Thyroid gland (tissue), 4 donors: ENCODE results near the gene LARGE2. TPM values are rescaled to one million over a fixed set of nuclear protein-coding genes. Genes with fewer than 3 reads are reported as not detected.
A peak's percentile ranks its signal among the peaks of the same experiment; 100 is the strongest.

ENCODE experiments used
- DNase-seq, 2 donors: peaks; one replicate each; pipeline ENCODE4 v3.0.0-alpha.2; 2019
- H3K27ac ChIP-seq, 3 donors: fragments of 200-600 bp; sonication (generic); 1 replicate in 2 of 3; 2 replicates in 1 of 3; pipeline ENCODE4 v1.5.1; 2016 to 2019; ENCODE audit warnings: mild to moderate bottlenecking in 1 of 3, moderate library complexity in 1 of 3
- H3K27me3 ChIP-seq: fragments of 200-600 bp; sonication (generic); one replicate; pipeline ENCODE4 v1.5.1; 2019
- H3K36me3 ChIP-seq, 2 donors: fragments of 200-600 bp; sonication (generic); one replicate each; pipeline ENCODE4 v1.5.1; 2016 to 2019
- H3K4me1 ChIP-seq, 2 donors: fragments of 200-600 bp; sonication (generic); one replicate each; pipeline ENCODE4 v1.5.1; 2017 to 2019
- H3K4me3 ChIP-seq, 3 donors: fragments of 200-600 bp; sonication (generic); replicated peaks in 1 of 3; 1 replicate in 2 of 3; 2 replicates in 1 of 3; pipeline ENCODE4 v1.5.1; 2016; ENCODE audit warnings: mild to moderate bottlenecking in 1 of 3
- H3K9me3 ChIP-seq: fragments of 200-600 bp; sonication (generic); one replicate; pipeline ENCODE4 v1.5.1; 2017
- POLR2A ChIP-seq, 2 donors: fragments of 450-650 bp; IDR thresholded peaks; one replicate each; pipeline ENCODE4 v1.6.1; 2017; ENCODE audit warnings: antibody characterized with exemption in 2 of 2, mild to moderate bottlenecking in 2 of 2, moderate library complexity in 1 of 2
- WGBS, 2 donors: methylation state at CpG; one replicate each; pipeline ENCODE4 v1.1.5; 2017; 5-methylcytosine and 5-hydroxymethylcytosine counted together
- intact Hi-C: fragments of 100-400 bp; cut with DNase I; formaldehyde crosslinking; loops from one replicate; pipeline ENCODE4 v1.15.1; 2023
- total RNA-seq, 4 donors: library from RNA; depleted of rRNA; stranded (reverse); fragments of >200 nt; gene quantifications; one replicate each; pipeline ENCODE4 v1.2.3, GENCODE V29; 2016
- TF ChIP-seq, protein P1 (sequence below), 6 experiments: fragments of 200-600 bp in 3 of 6; fragments of 450-650 bp in 3 of 6; sonication (generic) in 3 of 6; IDR thresholded peaks; one replicate each; pipeline ENCODE4 v1.5.1; 2016 to 2019; ENCODE audit warnings: antibody characterized with exemption in 6 of 6, mild to moderate bottlenecking in 2 of 6, inconsistent platforms in 1 of 6, moderate library complexity in 1 of 6

LARGE2 gene
- total RNA-seq, 4 donors from 2014 or later = 11.2 to 19.0 (median 14.1) TPM

DNA sequence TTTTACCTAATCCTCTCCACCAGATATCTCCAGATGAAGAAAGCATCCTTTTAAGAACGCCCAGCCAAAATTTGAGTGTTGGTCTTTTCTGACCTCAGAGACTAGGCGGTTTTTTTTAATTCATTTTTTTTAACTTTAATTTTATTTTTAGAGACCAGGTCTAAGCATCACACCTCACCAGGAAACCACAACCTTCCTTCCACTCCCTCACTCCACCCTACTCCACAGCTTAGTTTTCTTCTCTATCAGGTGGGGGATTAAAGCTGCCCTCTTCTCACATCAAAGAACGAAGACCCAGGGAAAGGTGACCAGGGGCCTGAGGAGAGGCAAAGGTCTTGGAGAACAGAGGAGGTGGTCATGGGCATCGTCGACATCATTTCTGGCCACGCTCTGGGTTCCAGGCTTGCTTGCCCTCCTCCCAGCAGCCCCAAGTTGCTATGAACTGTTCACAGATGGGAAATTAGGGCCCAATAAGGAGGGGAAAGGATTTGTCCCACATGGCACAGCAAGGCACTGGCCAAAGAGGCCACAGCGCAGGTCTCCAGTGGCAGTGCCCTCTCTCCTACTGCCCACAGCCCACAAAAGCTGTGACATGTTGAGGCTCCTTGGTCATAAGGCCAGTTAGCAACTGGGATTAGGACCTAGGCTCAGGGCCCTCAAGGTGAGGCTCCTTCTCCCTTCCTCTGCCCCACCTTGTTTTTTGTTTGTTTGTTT is 3.3 kb upstream of the LARGE2 start:
- no peak for DNase-seq
- Histone ChIP-seq H3K4me1 (peaks cover 31 to 50% of the 10 kb centered on the region in 2 donors), H3K27ac (peak overlapping the region; percentile 71 to 97 (median 96)), H3K27me3 (no peaks in the 10 kb centered on the region), H3K4me3 (no peak overlapping the region), H3K36me3 (peaks cover 4 to 6% of the 10 kb centered on the region in 2 donors), H3K9me3 (no peaks in the 10 kb centered on the region)
- WGBS, 2 donors = 75 to 76% methylated on average over 7 of the region's 7 CpGs
- TF ChIP-seq, protein P1, sequence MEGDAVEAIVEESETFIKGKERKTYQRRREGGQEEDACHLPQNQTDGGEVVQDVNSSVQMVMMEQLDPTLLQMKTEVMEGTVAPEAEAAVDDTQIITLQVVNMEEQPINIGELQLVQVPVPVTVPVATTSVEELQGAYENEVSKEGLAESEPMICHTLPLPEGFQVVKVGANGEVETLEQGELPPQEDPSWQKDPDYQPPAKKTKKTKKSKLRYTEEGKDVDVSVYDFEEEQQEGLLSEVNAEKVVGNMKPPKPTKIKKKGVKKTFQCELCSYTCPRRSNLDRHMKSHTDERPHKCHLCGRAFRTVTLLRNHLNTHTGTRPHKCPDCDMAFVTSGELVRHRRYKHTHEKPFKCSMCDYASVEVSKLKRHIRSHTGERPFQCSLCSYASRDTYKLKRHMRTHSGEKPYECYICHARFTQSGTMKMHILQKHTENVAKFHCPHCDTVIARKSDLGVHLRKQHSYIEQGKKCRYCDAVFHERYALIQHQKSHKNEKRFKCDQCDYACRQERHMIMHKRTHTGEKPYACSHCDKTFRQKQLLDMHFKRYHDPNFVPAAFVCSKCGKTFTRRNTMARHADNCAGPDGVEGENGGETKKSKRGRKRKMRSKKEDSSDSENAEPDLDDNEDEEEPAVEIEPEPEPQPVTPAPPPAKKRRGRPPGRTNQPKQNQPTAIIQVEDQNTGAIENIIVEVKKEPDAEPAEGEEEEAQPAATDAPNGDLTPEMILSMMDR (IDR thresholded peaks at IDR 0.05) = no peak
- TF ChIP-seq POLR2A (IDR thresholded peaks at IDR 0.05) = no peak
- intact Hi-C loops = loop anchor here (10.0 kb wide), 1 partner anchor 114 kb away; the partner anchor contains the start of gene SLC35C1

DNA sequence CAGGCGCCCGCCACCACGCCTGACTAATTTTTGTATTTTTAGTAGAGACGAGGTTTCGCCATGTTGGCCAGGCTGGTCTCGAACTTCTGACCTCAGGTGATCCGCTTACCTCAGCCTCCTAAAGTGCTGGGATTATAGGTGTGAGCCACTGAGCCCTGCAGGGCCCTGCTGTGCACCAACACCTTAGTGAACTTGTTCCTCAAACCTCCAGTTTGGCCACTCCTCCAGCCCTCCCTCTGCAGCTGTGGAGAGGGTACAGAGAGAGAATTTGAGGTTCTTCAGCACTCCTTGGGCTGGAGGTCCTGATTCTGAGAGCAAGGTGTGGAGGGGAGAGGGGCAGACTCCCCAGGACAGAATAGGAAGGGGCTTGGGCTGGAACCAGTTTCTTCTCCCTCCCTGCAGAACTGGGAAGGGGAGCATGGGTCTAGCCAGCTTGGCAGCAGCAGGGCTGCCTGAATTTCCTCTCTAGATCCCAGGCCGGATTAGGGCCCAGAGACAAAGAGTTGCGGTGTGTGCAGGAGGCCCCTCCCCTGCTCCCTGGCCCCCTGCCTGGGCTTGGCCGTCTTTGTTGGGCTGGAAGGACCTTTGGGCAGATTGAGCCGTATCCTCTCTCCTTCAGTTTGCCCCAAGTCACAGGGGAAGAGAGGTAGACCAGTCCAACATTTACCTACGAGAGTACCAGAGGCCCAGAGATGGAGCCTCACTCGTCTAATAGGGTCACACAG is 2.5 kb upstream of the LARGE2 start:
- no peaks in the 10 kb centered on the region for H3K36me3 ChIP-seq
- H3K27ac ChIP-seq = peak overlapping the region; percentile 96 to 97 (median 97)
- H3K4me3 ChIP-seq = no peak overlapping the region
- 72 to 74% methylated on average over 12 to 13 of the region's 13 CpGs for WGBS, 2 donors
- DNase-seq = no peak
- H3K4me1 ChIP-seq = peaks cover 31 to 50% of the 10 kb centered on the region in 2 donors
- no peaks in the 10 kb centered on the region for H3K27me3 ChIP-seq
- intact Hi-C loops = loop anchor here (10.0 kb wide), 1 partner anchor 115 kb away; the partner anchor contains the start of gene SLC35C1
- H3K9me3 ChIP-seq = no peaks in the 10 kb centered on the region
- TF ChIP-seq, protein P1 (IDR thresholded peaks at IDR 0.05) = no peak
- TF ChIP-seq POLR2A (IDR thresholded peaks at IDR 0.05) = no peak

DNA sequence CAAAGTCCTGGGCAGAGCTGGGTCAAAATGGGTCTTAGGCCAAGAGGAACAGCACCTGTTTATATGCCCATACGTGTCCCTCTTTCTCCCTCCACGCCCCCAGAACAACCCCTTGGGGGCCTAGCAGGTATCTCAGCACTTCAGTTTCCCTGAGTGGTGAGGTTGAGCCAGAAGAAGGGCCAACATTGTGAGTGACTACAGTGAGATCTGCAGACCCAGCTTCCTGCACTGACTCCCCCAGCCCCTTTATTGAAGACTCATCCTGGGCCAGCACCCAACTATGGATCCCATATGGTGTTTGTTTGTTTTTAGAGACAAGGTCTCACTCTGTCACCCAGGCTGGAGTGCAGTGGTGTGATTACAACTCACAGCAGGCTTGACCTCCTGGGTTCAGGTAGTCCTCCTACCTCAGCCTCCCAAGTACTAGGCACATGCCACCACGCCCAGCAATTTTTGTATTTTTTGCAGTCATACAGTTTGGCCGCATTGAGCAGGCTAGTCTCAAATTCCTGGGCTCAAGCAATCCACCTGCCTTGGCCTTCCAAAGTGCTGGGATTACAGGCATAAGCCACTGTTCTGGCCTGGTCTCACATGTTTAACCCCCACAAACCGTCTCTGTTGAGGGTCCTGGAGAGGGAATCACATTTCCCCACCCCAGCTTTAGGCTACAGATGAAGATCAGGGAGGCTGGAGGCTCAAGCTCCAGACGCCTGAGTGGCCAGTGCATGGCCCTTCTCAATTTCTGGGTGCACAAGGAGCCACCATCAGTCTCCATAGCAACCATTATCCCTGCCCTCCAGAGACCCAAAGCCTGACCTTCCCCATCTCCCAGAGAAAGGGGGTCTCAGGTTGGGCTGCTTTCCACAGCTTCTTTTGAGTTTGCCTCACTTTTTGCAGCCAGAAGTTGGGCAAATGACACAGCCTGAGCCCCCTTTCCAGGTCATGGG is 1.7 kb upstream of the LARGE2 start:
- H3K36me3 ChIP-seq = no peaks in the 10 kb centered on the region
- intact Hi-C loops = no loop called here
- peaks cover 31 to 50% of the 10 kb centered on the region in 2 donors for H3K4me1 ChIP-seq
- TF ChIP-seq, protein P1 (IDR thresholded peaks at IDR 0.05) = no peak
- TF ChIP-seq POLR2A (IDR thresholded peaks at IDR 0.05) = no peak
- H3K9me3 ChIP-seq = no peaks in the 10 kb centered on the region
- WGBS, 2 donors = 70 to 83% methylated on average over 6 of the region's 6 CpGs
- no peaks in the 10 kb centered on the region for H3K27me3 ChIP-seq
- no peak overlapping the region for H3K4me3 ChIP-seq
- H3K27ac ChIP-seq = peak overlapping the region; percentile 96 to 97 (median 97)
- DNase-seq = peak in 1 of 2 donors; percentile 3

DNA sequence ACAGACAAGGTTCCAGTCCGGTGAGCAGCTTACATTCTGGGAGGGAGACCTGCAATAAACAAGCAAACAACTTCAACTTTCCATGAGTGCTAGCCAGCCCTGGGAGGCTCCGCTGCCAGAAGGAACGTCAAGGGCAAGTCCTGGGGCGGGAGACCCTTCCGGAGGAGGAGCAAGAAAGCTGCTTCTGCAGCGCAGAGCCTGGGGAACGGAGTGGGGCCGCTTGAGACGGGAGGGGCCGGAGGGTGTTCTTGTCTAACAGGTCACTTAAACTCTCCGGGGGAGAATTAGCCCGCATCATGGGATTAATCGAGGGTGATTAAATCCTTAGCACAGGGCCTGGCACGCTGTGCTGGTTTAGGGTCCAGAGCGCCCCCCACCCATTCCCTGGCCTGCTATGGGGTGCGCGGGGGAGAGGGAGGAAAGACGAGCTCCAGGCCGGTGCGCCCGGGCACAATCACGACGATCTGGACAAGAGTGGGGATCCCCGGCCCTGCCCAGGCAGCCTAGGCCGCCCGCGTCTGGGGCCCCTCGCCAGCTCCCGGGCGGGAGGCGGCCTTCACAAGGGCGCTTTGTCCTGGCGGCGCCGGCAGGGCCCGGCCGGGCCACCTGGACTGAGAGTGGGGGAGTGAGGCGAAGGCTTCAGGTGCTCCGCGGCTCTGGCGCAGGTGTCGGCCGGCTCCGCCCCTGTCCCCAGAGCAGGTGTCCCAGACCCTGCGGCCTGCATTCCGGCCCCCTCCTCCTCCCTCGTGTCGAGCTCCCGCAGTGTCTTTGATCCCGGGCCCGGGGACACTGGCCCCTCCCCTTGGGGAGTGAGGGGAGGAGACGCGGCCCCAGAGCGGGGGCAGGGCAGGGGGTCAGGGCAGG is 663 bp upstream of the LARGE2 start:
- intact Hi-C loops = no loop called here
- TF ChIP-seq, protein P1 (IDR thresholded peaks at IDR 0.05) = no peak
- peak; percentile 19 to 62 for TF ChIP-seq POLR2A (IDR thresholded peaks at IDR 0.05)
- Histone ChIP-seq H3K27me3 (no peaks in the 10 kb centered on the region), H3K4me1 (peaks cover 29 to 42% of the 10 kb centered on the region in 2 donors), H3K36me3 (no peaks in the 10 kb centered on the region), H3K9me3 (no peaks in the 10 kb centered on the region), H3K27ac (peak overlapping the region; percentile 96 to 97 (median 97)), H3K4me3 (peak overlapping the region in 2 of 3 donors; percentile 57 to 59)
- 15 to 22% methylated on average over 23 to 27 of the region's 54 CpGs for WGBS, 2 donors
- peak; percentile 93 to 94 for DNase-seq
